GM18909 (cell line): ENCODE results near the gene SLC37A4.
"Not testable (repeated sequence)": the region's sequence is repeated elsewhere in the genome, so short reads cannot be mapped to it uniquely, and the experiment has no call there.

ENCODE experiments used
- ATAC-seq: cut with Tn5 transposase; IDR thresholded peaks from one replicate; pipeline ENCODE4 v1.9.1; 2021; ENCODE audit warnings: mild to moderate bottlenecking; ENCODE audit not compliant: unreplicated experiment, poor library complexity

SLC37A4 gene

GRCh38 chr11:119030329-119031047 lies at the start of gene SLC37A4:
TSS of gene SLC37A4 (minus strand) at chr11:119030877.
- ATAC-seq: peak; percentile 87

- ATAC-seq: no peak
Observed at GRCh38 chr11:119078675-119079420, 48.2 kb upstream of the SLC37A4 start.

GRCh38 chr11:119077839-119078238 lies 47.2 kb upstream of the SLC37A4 start:
- no peak for ATAC-seq

- ATAC-seq: peak; percentile 95
Observed at GRCh38 chr11:119067371-119068222, 36.9 kb upstream of the SLC37A4 start, which contains the start of gene VPS11. TSS of gene VPS11 (plus strand) at chr11:119067818. CDS start at chr11:119067824, 6 bp downstream.

GRCh38 chr11:119065369-119065768 lies 34.7 kb upstream of the SLC37A4 start:
- ATAC-seq: no peak

- ATAC-seq: no peak
Observed at GRCh38 chr11:119062779-119063178, 32.1 kb upstream of the SLC37A4 start.

GRCh38 chr11:119061256-119061655 lies 30.6 kb upstream of the SLC37A4 start:
- ATAC-seq: no peak

GRCh38 chr11:119059128-119059527 lies 28.5 kb upstream of the SLC37A4 start:
- not testable (repeated sequence) for ATAC-seq

GRCh38 chr11:119057000-119057769 lies 26.5 kb upstream of the SLC37A4 start, which contains the start of gene HYOU1:
TSS of gene HYOU1 (minus strand) at chr11:119057205. CDS start at chr11:119056160, 1,045 bp downstream.
- ATAC-seq: peak; percentile 92

GRCh38 chr11:119056421-119056999 lies 25.8 kb upstream of the SLC37A4 start:
- no peak for ATAC-seq

GRCh38 chr11:119055901-119056300 lies 25.2 kb upstream of the SLC37A4 start:
- ATAC-seq: no peak

- ATAC-seq: no peak
Observed at GRCh38 chr11:119054418-119054817, 23.7 kb upstream of the SLC37A4 start.

GRCh38 chr11:119052163-119052814 lies 21.6 kb upstream of the SLC37A4 start:
- ATAC-seq: no peak

- peak; percentile 54 for ATAC-seq
Observed at GRCh38 chr11:119051440-119052162, 20.9 kb upstream of the SLC37A4 start.

- no peak for ATAC-seq
Observed at GRCh38 chr11:119049081-119049480, 18.4 kb upstream of the SLC37A4 start.

GRCh38 chr11:119048644-119049043 lies 18.0 kb upstream of the SLC37A4 start:
- no peak for ATAC-seq

GRCh38 chr11:119047205-119047604 lies 16.5 kb upstream of the SLC37A4 start:
- ATAC-seq: no peak

GRCh38 chr11:119046489-119046888 lies 15.8 kb upstream of the SLC37A4 start:
- no peak for ATAC-seq
